Measurements from ENCODE around the gene OR5T3.

- TF ChIP-seq POLR2A (IDR thresholded peaks at IDR 0.05): no peak
- no peak for TF ChIP-seq CTCF (IDR thresholded peaks at IDR 0.05)
Observed at GRCh38 chr11:56296898-56297297, 44.8 kb downstream of the OR5T3 start.

Measured in lower leg skin (tissue), 3 donors.